ENCODE data around the gene KLF4.
"Not testable (repeated sequence)": the region's sequence is repeated elsewhere in the genome, so short reads cannot be mapped to it uniquely, and the experiment has no call there.

DNA sequence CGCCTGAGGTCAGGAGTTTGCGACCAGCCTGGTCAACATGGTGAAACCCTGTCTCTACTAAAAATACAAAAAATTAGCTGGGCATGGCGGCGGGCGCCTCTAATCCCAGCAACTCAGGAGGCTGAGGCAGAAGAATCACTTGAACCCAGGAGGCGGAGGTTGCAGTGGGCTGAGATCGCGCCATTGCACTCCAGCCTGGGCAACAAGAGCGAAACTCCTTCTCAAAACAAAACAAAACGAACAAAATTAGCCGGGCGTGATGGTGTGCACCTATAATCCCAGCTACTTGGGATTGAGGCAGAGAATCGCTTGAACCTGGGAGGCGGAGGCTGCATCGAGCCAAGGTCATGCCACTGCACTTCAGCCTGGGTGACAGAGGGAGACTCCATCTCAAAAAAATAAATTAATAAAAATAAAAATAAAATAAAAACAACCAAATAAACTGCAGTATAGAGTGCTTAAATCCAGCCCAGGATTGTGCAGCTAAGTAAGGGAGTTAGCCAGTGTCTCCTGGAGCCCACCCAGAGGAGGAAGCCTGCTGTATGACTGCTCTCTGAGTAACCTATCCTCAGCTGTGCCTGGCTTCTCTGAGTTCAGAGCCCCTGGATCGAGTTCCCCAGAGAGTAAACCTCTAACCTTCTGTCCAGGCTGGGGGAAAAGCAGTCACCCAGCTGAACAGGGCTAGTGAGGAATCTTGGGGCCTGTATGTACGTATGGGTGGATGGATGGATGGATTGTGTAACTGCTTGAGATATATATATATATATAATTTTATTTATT lies 11.0 kb upstream of the KLF4 start:
- TF ChIP-seq, protein P1, sequence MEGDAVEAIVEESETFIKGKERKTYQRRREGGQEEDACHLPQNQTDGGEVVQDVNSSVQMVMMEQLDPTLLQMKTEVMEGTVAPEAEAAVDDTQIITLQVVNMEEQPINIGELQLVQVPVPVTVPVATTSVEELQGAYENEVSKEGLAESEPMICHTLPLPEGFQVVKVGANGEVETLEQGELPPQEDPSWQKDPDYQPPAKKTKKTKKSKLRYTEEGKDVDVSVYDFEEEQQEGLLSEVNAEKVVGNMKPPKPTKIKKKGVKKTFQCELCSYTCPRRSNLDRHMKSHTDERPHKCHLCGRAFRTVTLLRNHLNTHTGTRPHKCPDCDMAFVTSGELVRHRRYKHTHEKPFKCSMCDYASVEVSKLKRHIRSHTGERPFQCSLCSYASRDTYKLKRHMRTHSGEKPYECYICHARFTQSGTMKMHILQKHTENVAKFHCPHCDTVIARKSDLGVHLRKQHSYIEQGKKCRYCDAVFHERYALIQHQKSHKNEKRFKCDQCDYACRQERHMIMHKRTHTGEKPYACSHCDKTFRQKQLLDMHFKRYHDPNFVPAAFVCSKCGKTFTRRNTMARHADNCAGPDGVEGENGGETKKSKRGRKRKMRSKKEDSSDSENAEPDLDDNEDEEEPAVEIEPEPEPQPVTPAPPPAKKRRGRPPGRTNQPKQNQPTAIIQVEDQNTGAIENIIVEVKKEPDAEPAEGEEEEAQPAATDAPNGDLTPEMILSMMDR (IDR thresholded peaks at IDR 0.05), result not testable (repeated sequence)
- TF ChIP-seq POLR2AphosphoS5 (IDR thresholded peaks at IDR 0.05; ENCODE audit: low read depth, low read length); SIN3A (IDR thresholded peaks at IDR 0.05; ENCODE audit: borderline replicate concordance, insufficient read depth, low read depth, low read length); REST (IDR thresholded peaks at IDR 0.05; ENCODE audit: insufficient read depth in 1 of 2, low read depth in 2 of 2, low read length in 1 of 2): not testable (repeated sequence)

All from Panc1 (cell line).